Central memory CD4-positive, alpha-beta T cell (primary cell): ENCODE data around the gene GRIK4.
A peak's percentile ranks its signal among the peaks of the same experiment; 100 is the strongest.
"Not testable (repeated sequence)": the region's sequence is repeated elsewhere in the genome, so short reads cannot be mapped to it uniquely, and the experiment has no call there.

Experiments
- DNase-seq: peaks from one replicate; pipeline ENCODE4 v3.0.0; 2022

Gene GRIK4

DNA sequence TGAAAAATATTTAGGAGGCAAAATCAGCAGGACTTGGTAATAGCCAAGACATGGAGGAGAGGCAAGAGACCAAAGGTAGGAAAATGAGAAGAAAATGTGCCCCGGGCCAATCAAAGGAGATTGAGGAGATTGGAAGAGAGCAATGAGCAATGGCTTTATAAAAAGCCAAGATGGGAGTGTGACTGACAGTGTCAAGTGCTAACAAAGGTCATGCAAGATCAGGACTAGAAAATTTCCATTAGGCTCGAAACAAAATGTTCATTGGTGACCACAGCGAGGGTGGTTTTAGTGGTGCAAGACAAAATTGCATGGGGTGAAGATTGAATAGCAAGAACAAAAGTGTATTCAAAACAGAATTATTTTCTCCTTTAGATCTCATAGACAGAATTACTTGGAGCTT, 467.2 kb downstream of the GRIK4 start:
- no peak for DNase-seq

GRCh38 chr11:120985718-120986569, 474.4 kb downstream of the GRIK4 start:
- DNase-seq = peak; percentile 28

DNA sequence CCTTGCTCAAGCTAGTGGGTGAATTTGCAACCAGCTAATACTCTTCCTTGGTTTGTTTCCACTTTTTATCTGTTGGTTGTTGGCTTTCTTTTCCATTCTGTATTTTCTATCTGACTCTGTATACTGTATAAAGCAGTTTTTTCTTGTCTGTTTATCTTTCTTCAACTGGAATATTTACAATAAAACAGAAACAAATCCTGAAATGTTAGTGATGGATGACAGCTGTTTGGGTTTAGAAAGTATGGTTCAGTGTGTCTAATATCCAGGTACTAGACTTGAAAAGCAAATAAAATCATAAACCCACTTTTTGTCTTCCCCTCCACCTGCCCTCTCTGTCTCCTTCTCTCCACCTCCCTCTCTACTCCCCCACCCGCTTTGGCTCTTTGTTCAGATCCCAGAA, 477.1 kb downstream of the GRIK4 start:
- no peak for DNase-seq

- DNase-seq = no peak
Observed at GRCh38 chr11:120991830-120992686, 480.5 kb downstream of the GRIK4 start.

GRCh38 chr11:120994091-120994859, 482.7 kb downstream of the GRIK4 start:
- DNase-seq = no peak

- DNase-seq = no peak
Observed at GRCh38 chr11:120995184-120995583, 483.6 kb downstream of the GRIK4 start.

GRCh38 chr11:120996973-120997372, 485.4 kb downstream of the GRIK4 start:
- no peak for DNase-seq

DNA sequence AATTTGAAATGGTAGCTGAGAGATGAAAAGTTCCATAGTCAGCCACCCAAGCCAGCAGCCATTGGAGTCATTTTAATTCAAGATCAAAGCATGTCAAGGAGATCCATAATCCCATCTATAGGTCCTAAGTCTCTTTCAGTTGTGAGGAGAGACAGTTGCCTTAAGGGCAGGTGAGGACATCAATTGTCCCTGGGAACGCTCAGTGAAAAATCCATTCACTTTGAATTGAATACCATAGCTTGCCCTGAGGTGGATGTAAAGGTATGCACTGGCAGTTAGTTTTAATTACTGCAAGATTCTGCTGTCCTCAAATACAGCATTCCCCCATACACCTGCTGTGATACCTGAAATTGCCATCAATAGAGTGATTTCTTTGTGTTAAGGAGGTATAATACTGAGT, 487.0 kb downstream of the GRIK4 start:
- DNase-seq = no peak

DNA sequence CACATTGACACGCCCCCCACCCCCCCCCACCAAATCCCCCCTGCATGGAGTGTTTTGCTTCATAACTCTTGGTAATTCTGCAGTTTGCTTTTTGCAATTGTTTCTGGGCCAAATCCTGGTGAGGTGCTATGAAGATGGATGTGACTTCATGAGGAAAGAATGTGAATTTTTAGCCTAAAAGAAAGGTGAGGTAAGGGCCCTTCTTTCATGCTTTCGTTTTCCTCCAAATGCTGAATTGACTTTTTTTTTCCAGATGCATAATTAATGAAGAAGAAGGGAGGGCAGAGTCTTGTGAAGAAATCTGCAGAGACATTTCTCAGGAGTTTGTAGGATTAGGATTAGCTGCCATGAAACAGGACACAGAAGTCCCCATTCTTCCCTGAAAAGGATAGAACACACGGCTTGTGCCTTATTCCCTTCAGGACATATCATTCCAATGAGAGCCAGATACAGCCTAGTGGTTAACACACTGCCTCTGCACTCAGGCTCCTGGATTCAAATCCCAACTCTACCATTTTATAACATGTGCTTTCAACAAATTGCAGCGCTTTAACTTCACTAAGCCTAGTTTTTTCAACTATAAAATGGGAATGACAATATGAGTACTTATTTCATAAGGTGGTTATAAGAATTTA, 492.8 kb downstream of the GRIK4 start:
- DNase-seq = no peak

GRCh38 chr11:121006922-121007321, 495.4 kb downstream of the GRIK4 start:
- DNase-seq = no peak

GRCh38 chr11:121008551-121008950, 497.0 kb downstream of the GRIK4 start:
- DNase-seq = no peak

DNA sequence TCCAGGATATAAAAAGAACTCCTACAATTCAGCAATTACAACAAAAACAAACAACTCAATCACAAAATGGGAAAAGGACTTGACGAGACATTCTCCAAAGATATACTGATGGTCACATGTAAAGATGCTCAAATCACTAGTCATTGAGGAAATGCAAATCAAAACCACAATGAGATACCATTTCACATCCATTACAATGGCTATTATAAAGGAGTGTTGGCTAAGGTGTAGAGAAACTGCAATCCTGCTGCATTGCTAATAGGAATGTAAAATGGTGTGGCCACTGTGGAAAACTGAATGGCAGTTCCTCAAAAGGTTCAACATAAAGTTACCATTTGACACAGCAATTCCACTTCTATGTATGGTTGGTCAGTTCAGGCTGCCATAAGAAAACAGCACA, 500.5 kb downstream of the GRIK4 start:
- no peak for DNase-seq

DNA sequence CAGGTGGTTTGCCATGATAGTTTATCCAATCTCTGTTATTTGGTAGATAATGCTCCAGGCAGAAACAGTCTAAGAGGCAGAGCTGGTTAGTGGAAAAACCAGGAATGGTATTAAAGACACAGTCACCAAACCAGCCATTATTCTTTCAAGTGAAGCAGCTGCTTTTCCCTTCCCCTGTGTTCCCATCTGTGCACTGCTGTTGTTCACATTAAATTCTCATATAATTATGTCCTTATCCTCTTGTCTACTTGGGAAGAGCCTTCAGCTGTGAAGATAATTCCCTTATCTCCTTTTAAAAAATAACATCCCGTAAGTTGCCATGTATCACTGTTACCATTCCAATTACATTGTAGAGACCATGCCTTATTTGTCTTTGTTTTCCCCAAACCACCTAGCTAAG, 507.2 kb downstream of the GRIK4 start:
- DNase-seq = no peak

GRCh38 chr11:121021718-121022117, 510.2 kb downstream of the GRIK4 start:
- not testable (repeated sequence) for DNase-seq

DNA sequence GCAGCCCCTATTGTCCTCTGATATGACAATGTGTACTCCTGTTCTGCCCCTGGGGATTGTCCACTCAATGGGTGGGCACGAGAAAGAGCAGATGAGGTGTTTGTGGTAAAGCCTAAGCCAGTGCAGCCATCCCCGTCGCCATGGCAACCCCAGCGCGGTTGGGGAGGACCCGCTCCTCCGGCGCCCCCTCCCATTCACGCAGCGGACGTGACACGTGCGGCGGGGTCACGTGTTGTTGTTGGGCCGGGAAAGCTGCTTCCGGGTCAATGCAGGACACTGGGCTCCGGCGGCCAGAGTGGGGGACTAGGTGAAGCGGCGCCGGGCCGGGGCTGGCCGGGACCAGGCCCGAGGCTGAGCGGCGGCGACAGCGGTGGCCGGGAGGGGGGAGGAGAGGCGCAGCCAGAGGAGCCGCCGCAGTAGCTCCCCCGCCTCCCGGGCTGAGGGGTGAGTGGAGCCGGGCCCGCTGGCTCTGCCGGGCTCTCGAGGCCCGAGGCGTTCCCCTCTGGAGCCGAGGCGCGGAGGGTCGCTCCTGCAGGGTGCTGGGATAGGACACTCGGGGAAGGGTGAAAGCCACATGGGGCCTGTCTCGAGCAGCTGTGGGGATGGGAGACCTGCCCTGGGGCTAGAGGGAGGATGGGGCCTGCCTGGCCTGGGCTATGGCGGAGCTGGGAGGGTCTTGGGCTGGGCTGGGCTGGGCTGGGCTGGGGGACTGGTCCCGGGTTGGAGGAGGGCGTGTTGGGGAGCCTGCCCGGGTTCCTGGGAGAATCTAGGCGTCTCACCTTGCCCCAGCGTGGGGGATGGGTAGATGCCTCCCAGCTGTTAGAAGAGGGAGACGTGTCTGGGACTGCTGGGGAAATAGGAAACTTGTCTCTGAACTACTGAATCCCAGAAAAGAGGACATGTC, 512.6 kb downstream of the GRIK4 start, which contains the start of gene TBCEL:
TBCEL (plus strand) TSS at position 255 of the 904 bp plus-strand sequence. CDS start 21,589 bp downstream, outside the sequence.
- DNase-seq = peak; percentile 76

GRCh38 chr11:121024989-121025388, 513.4 kb downstream of the GRIK4 start:
- DNase-seq = no peak

- no peak for DNase-seq
Observed at GRCh38 chr11:121029153-121029552, 517.6 kb downstream of the GRIK4 start.

GRCh38 chr11:121029813-121030445, 518.4 kb downstream of the GRIK4 start:
- DNase-seq = no peak

DNA sequence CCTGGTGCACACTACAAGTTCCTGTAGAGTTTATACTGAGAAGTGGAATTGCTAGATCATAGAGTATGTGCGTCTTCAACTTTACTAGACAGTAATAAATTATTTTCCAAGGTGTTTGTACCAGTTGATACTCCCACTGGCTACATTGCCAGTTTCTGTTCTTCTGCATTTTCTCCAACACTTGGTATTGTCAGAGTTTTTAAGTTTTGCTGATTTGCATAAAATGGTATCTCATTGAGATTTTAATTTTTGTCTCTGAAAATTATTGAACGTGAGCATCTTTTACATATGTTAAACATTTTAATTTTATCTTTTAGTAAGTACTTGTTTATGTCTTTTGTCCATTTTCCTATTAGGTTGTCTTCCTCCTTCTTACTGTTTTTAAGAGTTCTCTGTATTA, 519.6 kb downstream of the GRIK4 start:
- DNase-seq = no peak

DNA sequence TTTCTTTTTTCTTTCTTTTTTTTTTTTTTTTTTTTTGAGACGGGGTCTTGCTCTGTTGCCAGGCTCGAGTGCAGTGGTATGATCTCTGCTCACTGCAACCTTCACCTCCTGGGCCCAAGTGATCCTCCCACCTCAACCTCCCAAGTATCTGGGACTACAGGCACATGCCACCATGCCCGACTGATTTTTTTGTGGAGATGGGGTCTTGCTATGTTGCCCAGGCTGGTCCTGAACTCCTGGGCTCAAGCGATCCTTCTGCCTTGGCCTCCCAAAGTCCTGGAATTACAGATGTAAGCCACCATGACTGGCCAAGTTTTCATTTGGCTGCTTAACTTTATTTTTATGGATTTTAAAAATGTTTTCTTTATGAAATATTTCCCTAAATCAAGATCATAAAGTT, 520.1 kb downstream of the GRIK4 start:
- not testable (repeated sequence) for DNase-seq

GRCh38 chr11:121032546-121032945, 521.0 kb downstream of the GRIK4 start:
- no peak for DNase-seq
